GM19463 (cell line): ENCODE data around the gene MUC13.

Source experiments
- ATAC-seq: cut with Tn5 transposase; IDR thresholded peaks from one replicate; pipeline ENCODE4 v1.9.1; 2021; ENCODE audit warnings: mild to moderate bottlenecking, moderate library complexity; ENCODE audit not compliant: unreplicated experiment

Gene MUC13

GRCh38 chr3:124879337-124879680 lies 55.2 kb downstream of the MUC13 start:
- ATAC-seq, result no peak

- ATAC-seq, result no peak
Measured at GRCh38 chr3:124878561-124879336, 55.8 kb downstream of the MUC13 start.

- ATAC-seq, result no peak
Measured at GRCh38 chr3:124877674-124878073, 56.9 kb downstream of the MUC13 start.

- no peak for ATAC-seq
Measured at GRCh38 chr3:124876401-124876878, 58.1 kb downstream of the MUC13 start.

GRCh38 chr3:124873226-124873625 lies 61.3 kb downstream of the MUC13 start:
- no peak for ATAC-seq

GRCh38 chr3:124867511-124867910 lies 67.0 kb downstream of the MUC13 start:
- ATAC-seq, result no peak

GRCh38 chr3:124862006-124862405 lies 72.5 kb downstream of the MUC13 start:
- ATAC-seq, result no peak

- ATAC-seq, result no peak
Measured at GRCh38 chr3:124861041-124861440, 73.5 kb downstream of the MUC13 start.

GRCh38 chr3:124860599-124860998 lies 74.0 kb downstream of the MUC13 start:
- no peak for ATAC-seq

GRCh38 chr3:124859025-124859424 lies 75.5 kb downstream of the MUC13 start:
- ATAC-seq, result no peak

GRCh38 chr3:124858275-124858674 lies 76.3 kb downstream of the MUC13 start:
- ATAC-seq, result no peak

- no peak for ATAC-seq
Measured at GRCh38 chr3:124856677-124857076, 77.9 kb downstream of the MUC13 start.
